GM10266 (cell line): ENCODE measurements around the gene LRRC4B.

ENCODE experiments used
- DNase-seq: peaks from one replicate; pipeline ENCODE4 v3.0.0; 2012; ENCODE audit errors: extremely low spot score
- CTCF ChIP-seq: IDR thresholded peaks from 2 replicates; pipeline ENCODE4 v1.5.1; 2012; ENCODE audit warnings: mild to moderate bottlenecking, low read depth; ENCODE audit not compliant: control insufficient read depth, insufficient read depth; ENCODE audit errors: missing control alignments

LRRC4B gene

GRCh38 chr19:50522881-50523280, 45.4 kb downstream of the LRRC4B start:
- no peak for TF ChIP-seq CTCF
- DNase-seq, result no peak

- no peak for TF ChIP-seq CTCF
- DNase-seq, result no peak
Measured at GRCh38 chr19:50520822-50521465, 47.3 kb downstream of the LRRC4B start.

DNA sequence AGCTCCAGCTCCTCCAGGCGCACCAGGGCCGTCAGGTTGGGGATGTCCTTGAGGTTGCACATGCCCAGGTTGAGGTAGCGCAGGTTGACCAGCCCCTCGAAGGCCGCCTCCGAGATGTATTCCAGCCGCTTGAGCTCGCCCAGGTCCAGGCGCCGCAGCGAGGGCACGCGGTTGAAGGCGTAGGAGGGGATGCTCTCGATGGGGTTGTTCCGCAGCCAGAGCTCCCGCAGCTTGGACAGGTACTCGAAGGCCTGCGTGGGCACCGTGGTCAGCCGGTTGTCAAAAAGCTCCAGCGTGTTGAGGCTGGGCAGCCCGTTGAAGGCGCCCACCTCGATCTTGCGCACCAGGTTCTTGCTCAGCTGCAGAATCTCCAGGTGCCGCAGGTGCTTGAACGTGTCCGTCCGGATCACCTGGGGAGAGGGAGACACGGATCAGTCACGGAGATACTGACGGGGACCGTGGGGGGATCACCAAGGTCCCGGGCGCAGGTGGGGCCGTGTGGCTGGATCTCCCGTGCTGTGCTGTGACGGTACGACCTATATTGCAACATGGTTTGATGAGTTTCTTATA, 49.1 kb downstream of the LRRC4B start:
- no peak for TF ChIP-seq CTCF
- no peak for DNase-seq

DNA sequence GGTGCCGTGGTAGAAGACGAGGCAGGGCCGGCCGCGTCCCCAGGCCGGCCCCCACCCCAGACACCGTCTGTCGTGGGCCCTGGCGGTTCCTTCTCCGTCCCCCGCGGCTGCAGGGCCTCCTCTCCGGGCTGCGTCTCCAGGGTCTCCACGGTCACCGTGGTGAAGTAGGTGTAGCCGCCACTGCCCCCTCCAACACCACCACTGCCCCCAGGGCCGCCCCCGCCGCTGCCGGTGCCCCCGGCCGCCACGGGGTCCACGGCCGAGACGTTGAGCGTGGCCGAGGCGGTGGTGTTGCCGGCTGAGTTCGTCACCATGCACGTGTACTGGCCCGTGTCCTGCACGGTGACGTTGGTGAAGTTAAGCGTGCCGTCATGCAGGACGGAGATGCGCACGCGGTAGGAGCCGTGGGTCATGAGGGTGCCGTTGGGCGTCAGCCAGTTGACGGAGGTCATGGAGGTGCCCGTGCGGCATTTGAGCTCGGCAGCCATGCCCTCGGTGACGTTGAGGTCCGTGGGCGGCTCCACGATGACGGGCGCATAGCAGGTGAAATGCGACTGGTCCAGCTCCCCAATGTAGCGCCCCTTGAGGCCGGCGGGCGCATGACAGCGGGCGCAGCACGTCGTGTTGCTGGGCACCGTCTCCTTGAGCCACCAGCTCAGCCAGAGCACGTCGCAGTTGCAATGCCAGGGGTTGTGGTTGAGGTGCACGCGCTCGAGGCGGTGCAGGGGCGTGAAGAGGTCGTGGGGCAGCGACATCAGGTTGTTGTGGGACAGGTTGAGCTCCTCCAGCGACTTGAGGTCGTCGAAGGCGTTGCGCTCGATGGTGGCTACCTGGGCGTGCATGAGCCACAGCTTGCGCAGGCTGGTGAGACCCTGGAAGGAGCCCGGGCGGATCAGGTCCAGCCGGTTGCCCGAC, 49.9 kb downstream of the LRRC4B start:
- no peak for DNase-seq
- no peak for TF ChIP-seq CTCF

DNA sequence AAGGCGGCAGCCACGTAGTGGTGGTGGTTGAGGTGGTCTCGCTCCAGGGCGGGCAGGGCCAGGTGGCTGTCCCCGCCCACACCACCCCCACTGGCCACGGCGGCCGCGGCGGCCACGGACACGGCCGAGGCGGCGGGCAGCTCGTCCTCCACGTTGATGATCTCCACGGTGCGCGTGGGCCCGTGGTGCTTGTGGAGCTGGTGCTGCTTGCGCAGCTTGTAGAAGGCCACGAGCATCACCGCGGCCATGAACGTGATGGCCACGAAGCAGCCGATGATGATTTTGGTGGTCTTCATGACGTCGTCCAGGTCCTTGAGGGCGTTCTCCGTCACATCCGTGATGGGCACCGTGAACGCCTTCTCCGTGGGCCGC, 50.5 kb downstream of the LRRC4B start:
- no peak for TF ChIP-seq CTCF
- no peak for DNase-seq

DNA sequence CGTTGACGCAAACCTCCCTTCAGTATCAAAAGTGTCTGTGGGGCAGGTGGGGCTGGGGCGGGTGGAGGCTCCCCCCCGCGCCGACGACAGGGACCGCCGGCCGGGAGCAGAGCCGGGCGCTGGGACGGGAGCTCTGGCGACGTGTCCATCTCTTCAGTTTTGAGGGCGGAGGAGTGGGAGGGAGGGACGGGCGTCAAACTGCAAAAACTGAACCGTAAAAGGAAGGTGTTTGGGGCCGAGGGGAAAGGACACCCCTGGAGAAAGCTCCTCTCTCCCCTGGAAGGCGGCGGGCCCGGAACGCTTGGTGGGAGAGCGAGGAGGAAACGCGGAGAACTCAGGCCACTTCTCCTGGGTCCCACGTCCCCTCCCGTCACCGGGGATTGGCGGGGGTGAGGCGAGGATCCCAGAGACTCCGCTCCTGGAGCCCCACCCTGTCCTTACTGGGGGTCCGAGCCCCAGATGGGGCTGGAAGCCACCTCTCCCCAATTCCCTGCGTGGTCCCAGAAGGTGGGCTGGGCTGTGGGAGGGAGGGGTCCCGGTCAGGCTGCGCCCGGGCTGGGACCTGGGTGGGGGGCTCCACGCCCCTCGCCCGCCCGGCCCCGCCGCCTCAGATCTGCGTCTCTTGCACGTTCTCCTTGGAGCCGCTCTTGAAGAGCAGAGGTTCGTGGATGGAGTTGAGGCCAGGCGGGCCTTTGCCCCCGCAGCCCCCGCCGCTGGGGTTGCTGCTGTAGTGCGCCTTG, 51.1 kb downstream of the LRRC4B start:
- peak; percentile 56 for DNase-seq
- no peak for TF ChIP-seq CTCF
